Trophoblast cell (in vitro differentiated cells and primary cell): ENCODE data around the gene PDCD2L.

Experiments used
- DNase-seq, 2 donors: peaks; one replicate each; pipeline ENCODE4 v3.0.0-alpha.2; 2016
- H2AFZ ChIP-seq: 2 replicates; pipeline ENCODE4 v1.6.1; 2013; ENCODE audit warnings: low read length, moderate library complexity, mild to moderate bottlenecking; ENCODE audit not compliant: insufficient read depth, poor library complexity
- H2AK5ac ChIP-seq: 2 replicates; pipeline ENCODE4 v1.6.1; 2013; ENCODE audit warnings: mild to moderate bottlenecking, low read length
- H2BK120ac ChIP-seq: 2 replicates; pipeline ENCODE4 v1.6.1; 2013; ENCODE audit warnings: low read length, mild to moderate bottlenecking, moderate library complexity; ENCODE audit not compliant: insufficient read depth, poor library complexity
- H2BK12ac ChIP-seq: 2 replicates; pipeline ENCODE4 v1.6.1; 2013; ENCODE audit warnings: mild to moderate bottlenecking, low read length, moderate library complexity
- H2BK5ac ChIP-seq: 2 replicates; pipeline ENCODE4 v1.6.1; 2013; ENCODE audit warnings: low read length, low read depth, moderate library complexity, mild to moderate bottlenecking; ENCODE audit not compliant: poor library complexity
- H3K14ac ChIP-seq: 2 replicates; pipeline ENCODE4 v1.6.1; 2013; ENCODE audit warnings: mild to moderate bottlenecking, low read length
- H3K18ac ChIP-seq: 2 replicates; pipeline ENCODE4 v1.6.1; 2013; ENCODE audit warnings: mild to moderate bottlenecking, low read length
- H3K23ac ChIP-seq: 2 replicates; pipeline ENCODE4 v1.6.1; 2013; ENCODE audit warnings: low read length
- H3K27ac ChIP-seq: 2 replicates; pipeline ENCODE4 v1.5.1; 2013; ENCODE audit warnings: low read depth, mild to moderate bottlenecking, inconsistent platforms, low read length, moderate library complexity
- H3K27me3 ChIP-seq: 2 replicates; pipeline ENCODE4 v1.6.1; 2013; ENCODE audit warnings: inconsistent platforms, mild to moderate bottlenecking, low read length, moderate library complexity; ENCODE audit not compliant: insufficient read depth
- H3K36me3 ChIP-seq, 2 experiments: 1 replicate in 1 of 2; 2 replicates in 1 of 2; pipeline ENCODE4 v1.6.1; 2013; ENCODE audit warnings: low read length in 2 of 2, mild to moderate bottlenecking in 2 of 2, moderate library complexity in 1 of 2; ENCODE audit not compliant: insufficient read depth in 2 of 2, control insufficient read depth in 1 of 2
- H3K4ac ChIP-seq: 2 replicates; pipeline ENCODE4 v1.6.1; 2013; ENCODE audit warnings: low read depth, mild to moderate bottlenecking, low read length, moderate library complexity
- H3K4me1 ChIP-seq, 2 experiments: 1 replicate in 1 of 2; 2 replicates in 1 of 2; pipeline ENCODE4 v1.6.1; 2013; ENCODE audit warnings: low read length in 2 of 2, mild to moderate bottlenecking in 2 of 2, moderate library complexity in 1 of 2; ENCODE audit not compliant: insufficient read depth in 2 of 2, control insufficient read depth in 1 of 2
- H3K4me2 ChIP-seq: 2 replicates; pipeline ENCODE4 v1.6.1; 2013; ENCODE audit warnings: inconsistent platforms, mild to moderate bottlenecking, low read length, moderate library complexity
- H3K4me3 ChIP-seq: 2 replicates; pipeline ENCODE4 v1.5.1; 2013; ENCODE audit warnings: mild to moderate bottlenecking, low read depth, low read length, inconsistent platforms
- H3K79me1 ChIP-seq: one replicate; pipeline ENCODE4 v1.6.1; 2013; ENCODE audit warnings: low read length
- H3K79me2 ChIP-seq: 2 replicates; pipeline ENCODE4 v1.6.1; 2013; ENCODE audit warnings: low read length, mild to moderate bottlenecking; ENCODE audit not compliant: control insufficient read depth, insufficient read depth, poor library complexity
- H3K9ac ChIP-seq: 2 replicates; pipeline ENCODE4 v1.6.1; 2013; ENCODE audit warnings: mild to moderate bottlenecking, low read length
- H3K9me3 ChIP-seq: 2 replicates; pipeline ENCODE4 v1.6.1; 2013; ENCODE audit warnings: low read depth, mild to moderate bottlenecking, control low read depth, inconsistent platforms, low read length; ENCODE audit not compliant: insufficient read depth
- H4K12ac ChIP-seq: 2 replicates; pipeline ENCODE4 v1.6.1; 2013; ENCODE audit warnings: low read depth, mild to moderate bottlenecking, low read length, moderate library complexity
- H4K8ac ChIP-seq: 2 replicates; pipeline ENCODE4 v1.6.1; 2013; ENCODE audit warnings: low read depth, mild to moderate bottlenecking, low read length, moderate library complexity
- H4K91ac ChIP-seq: one replicate; pipeline ENCODE4 v1.6.1; 2013; ENCODE audit warnings: low read depth, mild to moderate bottlenecking, low read length, moderate library complexity
- WGBS: extraction: QIAGEN DNeasy Blood & Tissue Kit; methylation state at CpG from one replicate; pipeline ENCODE4 v1.1.7; 2013; ENCODE audit warnings: missing lambda C conversion rate; ENCODE audit not compliant: insufficient read length, insufficient coverage; ENCODE audit errors: extremely low coverage; 5-methylcytosine and 5-hydroxymethylcytosine counted together

Gene PDCD2L

DNA sequence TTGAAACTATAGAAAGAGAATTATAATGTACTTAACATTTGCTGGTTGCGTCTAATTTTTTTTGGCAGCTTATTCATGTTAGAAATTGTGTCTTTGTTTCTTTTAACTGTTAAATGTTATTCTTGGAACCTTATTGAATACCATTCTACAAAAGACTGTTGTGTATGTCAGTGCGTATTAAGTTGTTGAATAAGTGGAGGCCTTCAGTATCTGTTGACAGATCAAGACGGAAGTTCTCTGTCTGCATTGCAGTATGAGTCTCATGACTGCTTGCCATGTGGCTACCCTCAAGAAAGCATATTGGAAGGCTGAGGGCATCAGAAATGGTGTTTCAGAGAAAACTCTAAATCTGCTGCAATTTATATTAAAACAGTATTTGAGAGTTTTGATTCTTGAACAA is 32.5 kb downstream of the PDCD2L start:
- H3K79me1 ChIP-seq, result no peaks in the 10 kb centered on the region
- no peak overlapping the region for H3K18ac ChIP-seq
- H3K4me2 ChIP-seq, result no peak overlapping the region
- no peak overlapping the region for H3K23ac ChIP-seq
- no peak overlapping the region for H2BK5ac ChIP-seq
- DNase-seq, result no peak
- no peak overlapping the region for H4K12ac ChIP-seq
- no peaks in the 10 kb centered on the region for H3K4me1 ChIP-seq
- no peaks in the 10 kb centered on the region for H3K27me3 ChIP-seq
- H3K4me3 ChIP-seq, result no peak overlapping the region
- no peaks in the 10 kb centered on the region for H3K9me3 ChIP-seq
- no peak overlapping the region for H2AK5ac ChIP-seq
- H2BK12ac ChIP-seq, result no peak overlapping the region
- whole genome bisulfite sequencing, result no CpG with 5 or more reads among the region's 3 CpGs
- H3K36me3 ChIP-seq, result peaks cover 41 to 48% of the 10 kb centered on the region in 2 experiments
- no peak overlapping the region for H4K91ac ChIP-seq
- H3K27ac ChIP-seq, result no peak overlapping the region
- no peak overlapping the region for H2BK120ac ChIP-seq
- no peak overlapping the region for H2AFZ ChIP-seq
- H3K4ac ChIP-seq, result no peak overlapping the region
- H3K14ac ChIP-seq, result no peak overlapping the region
- peaks cover 6% of the 10 kb centered on the region for H3K79me2 ChIP-seq
- no peak overlapping the region for H4K8ac ChIP-seq
- no peak overlapping the region for H3K9ac ChIP-seq

DNA sequence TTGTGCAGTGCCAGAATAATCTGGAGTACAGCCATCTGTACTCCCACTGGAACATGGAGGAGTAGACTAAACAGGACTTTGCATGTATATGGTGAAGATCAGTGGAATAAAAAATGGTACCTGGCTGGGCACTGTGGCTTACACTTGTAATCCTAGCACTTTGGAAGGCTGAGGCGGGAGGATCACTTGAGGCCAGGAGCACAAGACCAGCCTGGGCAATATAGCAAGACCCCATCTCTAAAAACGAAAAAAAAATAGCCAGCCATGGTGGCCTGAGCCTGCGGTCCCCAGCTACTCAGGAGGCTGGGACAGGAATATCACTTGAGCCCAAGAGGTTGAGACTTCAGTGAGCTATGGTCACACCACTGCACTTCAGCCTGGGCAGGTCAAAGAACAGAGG is 44.0 kb downstream of the PDCD2L start:
- H2BK5ac ChIP-seq, result no peak overlapping the region
- H2AK5ac ChIP-seq, result no peak overlapping the region
- H2AFZ ChIP-seq, result no peak overlapping the region
- H3K4me1 ChIP-seq, result no peaks in the 10 kb centered on the region
- H4K8ac ChIP-seq, result no peak overlapping the region
- H3K79me2 ChIP-seq, result no peaks in the 10 kb centered on the region
- no peak overlapping the region for H2BK12ac ChIP-seq
- no peak overlapping the region for H2BK120ac ChIP-seq
- no peak overlapping the region for H3K9ac ChIP-seq
- H4K91ac ChIP-seq, result no peak overlapping the region
- H3K4ac ChIP-seq, result no peak overlapping the region
- H3K14ac ChIP-seq, result no peak overlapping the region
- no peak overlapping the region for H3K23ac ChIP-seq
- H3K79me1 ChIP-seq, result no peaks in the 10 kb centered on the region
- H3K18ac ChIP-seq, result no peak overlapping the region
- WGBS, result no CpG with 5 or more reads among the region's 3 CpGs
- no peak overlapping the region for H4K12ac ChIP-seq
- no peaks in the 10 kb centered on the region for H3K9me3 ChIP-seq
- H3K27ac ChIP-seq, result no peak overlapping the region
- no peaks in the 10 kb centered on the region for H3K27me3 ChIP-seq
- no peak overlapping the region for H3K4me2 ChIP-seq
- H3K4me3 ChIP-seq, result no peak overlapping the region
- H3K36me3 ChIP-seq, result peaks cover 31 to 43% of the 10 kb centered on the region in 2 experiments
- DNase-seq, result no peak

DNA sequence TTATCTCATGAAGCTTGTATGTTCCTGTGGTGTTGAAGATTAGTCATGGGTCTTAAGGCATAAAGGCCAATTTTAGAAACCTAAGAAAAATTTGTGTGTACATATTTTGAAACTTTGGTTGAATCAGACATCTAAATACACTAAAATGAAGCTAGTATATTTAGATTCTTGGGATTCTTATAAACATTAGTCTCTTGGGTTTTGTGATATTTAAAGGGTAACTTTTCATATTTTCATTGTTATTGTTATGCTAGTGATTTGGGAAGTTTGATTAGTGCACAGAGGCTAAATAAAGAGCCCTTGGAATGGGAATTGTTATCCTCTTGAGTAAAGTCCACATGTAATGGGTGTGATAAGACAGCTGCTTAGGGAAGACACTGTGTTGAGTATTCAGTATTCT is 48.5 kb downstream of the PDCD2L start:
- Histone ChIP-seq H2BK12ac (no peak overlapping the region), H4K8ac (no peak overlapping the region), H3K9ac (no peak overlapping the region), H3K36me3 (peaks cover 16 to 29% of the 10 kb centered on the region in 2 experiments), H3K4ac (no peak overlapping the region), H3K23ac (no peak overlapping the region), H2BK120ac (no peak overlapping the region), H2AFZ (no peak overlapping the region), H3K79me2 (no peaks in the 10 kb centered on the region), H4K91ac (no peak overlapping the region), H3K18ac (no peak overlapping the region), H3K9me3 (no peaks in the 10 kb centered on the region), H2BK5ac (no peak overlapping the region), H3K27ac (no peak overlapping the region), H3K4me1 (no peaks in the 10 kb centered on the region), H4K12ac (no peak overlapping the region), H3K79me1 (no peaks in the 10 kb centered on the region), H3K4me2 (no peak overlapping the region), H3K4me3 (no peak overlapping the region), H3K14ac (no peak overlapping the region), H3K27me3 (no peaks in the 10 kb centered on the region), H2AK5ac (no peak overlapping the region)
- no peak for DNase-seq

DNA sequence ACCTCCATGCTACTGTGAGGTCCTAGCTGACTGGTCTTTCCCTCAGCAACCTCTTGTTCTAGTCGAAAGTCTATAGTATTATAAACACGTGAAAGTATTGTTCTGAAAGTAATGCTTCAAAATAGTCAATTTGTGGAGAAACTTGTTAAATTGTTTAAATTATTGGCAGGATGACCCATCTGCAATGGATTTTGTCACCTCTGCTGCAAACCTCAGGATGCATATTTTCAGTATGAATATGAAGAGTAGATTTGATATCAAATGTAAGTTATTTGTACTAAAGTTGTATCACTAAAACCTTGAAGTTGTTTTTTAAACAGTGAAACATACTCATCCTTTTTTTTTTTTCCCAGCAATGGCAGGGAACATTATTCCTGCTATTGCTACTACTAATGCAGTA is 49.9 kb downstream of the PDCD2L start:
- no CpG with 5 or more reads among the region's 2 CpGs for WGBS
- H2BK12ac ChIP-seq, result no peak overlapping the region
- no peak overlapping the region for H2AK5ac ChIP-seq
- H3K4me1 ChIP-seq, result peaks cover 0 to 3% of the 10 kb centered on the region in 2 experiments
- DNase-seq, result no peak
- H3K36me3 ChIP-seq, result peaks cover 11 to 30% of the 10 kb centered on the region in 2 experiments
- H3K4me3 ChIP-seq, result no peak overlapping the region
- no peaks in the 10 kb centered on the region for H3K27me3 ChIP-seq
- H3K9ac ChIP-seq, result no peak overlapping the region
- H2AFZ ChIP-seq, result no peak overlapping the region
- H4K91ac ChIP-seq, result no peak overlapping the region
- H3K23ac ChIP-seq, result no peak overlapping the region
- no peak overlapping the region for H3K4ac ChIP-seq
- no peak overlapping the region for H4K8ac ChIP-seq
- H2BK120ac ChIP-seq, result no peak overlapping the region
- no peak overlapping the region for H3K18ac ChIP-seq
- H3K14ac ChIP-seq, result no peak overlapping the region
- no peaks in the 10 kb centered on the region for H3K9me3 ChIP-seq
- no peaks in the 10 kb centered on the region for H3K79me1 ChIP-seq
- H3K79me2 ChIP-seq, result no peaks in the 10 kb centered on the region
- H4K12ac ChIP-seq, result no peak overlapping the region
- H3K27ac ChIP-seq, result no peak overlapping the region
- no peak overlapping the region for H2BK5ac ChIP-seq
- no peak overlapping the region for H3K4me2 ChIP-seq
